Fibroblast of skin of back (primary cell): ENCODE measurements around the gene FTHL17. TPM values are rescaled to one million over a fixed set of nuclear protein-coding genes. Genes with fewer than 3 reads are reported as not detected.

Experiments used
- DNase-seq: peaks from one replicate; pipeline ENCODE4 v3.0.0-alpha.2; 2013
- polyA plus RNA-seq, 2 experiments: library from polyadenylated mRNA; unstranded; fragments of 120-200 nt; gene quantifications; one replicate each; pipeline ENCODE4 v1.2.1, GENCODE V29; 2013; ENCODE audit not compliant: insufficient read length in 2 of 2

FTHL17 gene
- not detected for polyA plus RNA-seq (2013, experiment 1 of 2; ENCODE audit: insufficient read length)
- polyA plus RNA-seq (2013, experiment 2 of 2; ENCODE audit: insufficient read length), result not detected

- no peak for DNase-seq
Observed at GRCh38 chrX:31071725-31072124, at the start of gene FTHL17. Gene FTHL17, minus strand, starts transcription at chrX:31072041. Its CDS starts 88 bp downstream, at chrX:31071953.

- DNase-seq, result no peak
Observed at GRCh38 chrX:31117266-31117665, 45.4 kb upstream of the FTHL17 start.

GRCh38 chrX:31115398-31115797 is 43.6 kb upstream of the FTHL17 start:
- no peak for DNase-seq

- DNase-seq, result no peak
Observed at GRCh38 chrX:31114858-31115257, 43.0 kb upstream of the FTHL17 start.

- DNase-seq, result peak; percentile 9
Observed at GRCh38 chrX:31112226-31112999, 40.6 kb upstream of the FTHL17 start.

GRCh38 chrX:31110657-31111056 is 38.8 kb upstream of the FTHL17 start:
- DNase-seq, result no peak

GRCh38 chrX:31099536-31100090 is 27.8 kb upstream of the FTHL17 start:
- no peak for DNase-seq

GRCh38 chrX:31098079-31098478 is 26.2 kb upstream of the FTHL17 start:
- no peak for DNase-seq

GRCh38 chrX:31093639-31093975 is 21.8 kb upstream of the FTHL17 start:
- DNase-seq, result no peak

GRCh38 chrX:31092970-31093638 is 21.3 kb upstream of the FTHL17 start:
- DNase-seq, result no peak

GRCh38 chrX:31092476-31092875 is 20.6 kb upstream of the FTHL17 start:
- DNase-seq, result peak; percentile 0

GRCh38 chrX:31091819-31092218 is 20.0 kb upstream of the FTHL17 start:
- no peak for DNase-seq

- DNase-seq, result no peak
Observed at GRCh38 chrX:31074522-31074921, 2.7 kb upstream of the FTHL17 start.

GRCh38 chrX:31071262-31071661 is 579 bp downstream of the FTHL17 start:
- DNase-seq, result no peak

- no peak for DNase-seq
Observed at GRCh38 chrX:31070057-31070468, 1.8 kb downstream of the FTHL17 start.

- DNase-seq, result no peak
Observed at GRCh38 chrX:31063114-31063513, 8.7 kb downstream of the FTHL17 start.

- no peak for DNase-seq
Observed at GRCh38 chrX:31061091-31061490, 10.8 kb downstream of the FTHL17 start.

GRCh38 chrX:31060016-31060415 is 11.8 kb downstream of the FTHL17 start:
- no peak for DNase-seq

- no peak for DNase-seq
Observed at GRCh38 chrX:31058284-31058683, 13.6 kb downstream of the FTHL17 start.

- DNase-seq, result no peak
Observed at GRCh38 chrX:31057691-31058090, 14.2 kb downstream of the FTHL17 start.

- no peak for DNase-seq
Observed at GRCh38 chrX:31057291-31057690, 14.6 kb downstream of the FTHL17 start.

GRCh38 chrX:31053621-31054020 is 18.2 kb downstream of the FTHL17 start:
- no peak for DNase-seq

GRCh38 chrX:31039327-31039711 is 32.5 kb downstream of the FTHL17 start:
- no peak for DNase-seq
